Stimulated activated CD8-positive, alpha-beta memory T cell treated with anti-CD3 and anti-CD28 coated beads, Interleukin-7, amount 100 ng/mL, for 24 hours (primary cell): Measurements from ENCODE around the gene ARSG.
A peak's percentile ranks its signal among the peaks of the same experiment; 100 is the strongest.
"Not testable (repeated sequence)": the region's sequence is repeated elsewhere in the genome, so short reads cannot be mapped to it uniquely, and the experiment has no call there.

Experiments used
- DNase-seq: peaks from one replicate; pipeline ENCODE4 v3.0.0-alpha.2; 2020; ENCODE audit warnings: low read depth

The ARSG gene

DNA sequence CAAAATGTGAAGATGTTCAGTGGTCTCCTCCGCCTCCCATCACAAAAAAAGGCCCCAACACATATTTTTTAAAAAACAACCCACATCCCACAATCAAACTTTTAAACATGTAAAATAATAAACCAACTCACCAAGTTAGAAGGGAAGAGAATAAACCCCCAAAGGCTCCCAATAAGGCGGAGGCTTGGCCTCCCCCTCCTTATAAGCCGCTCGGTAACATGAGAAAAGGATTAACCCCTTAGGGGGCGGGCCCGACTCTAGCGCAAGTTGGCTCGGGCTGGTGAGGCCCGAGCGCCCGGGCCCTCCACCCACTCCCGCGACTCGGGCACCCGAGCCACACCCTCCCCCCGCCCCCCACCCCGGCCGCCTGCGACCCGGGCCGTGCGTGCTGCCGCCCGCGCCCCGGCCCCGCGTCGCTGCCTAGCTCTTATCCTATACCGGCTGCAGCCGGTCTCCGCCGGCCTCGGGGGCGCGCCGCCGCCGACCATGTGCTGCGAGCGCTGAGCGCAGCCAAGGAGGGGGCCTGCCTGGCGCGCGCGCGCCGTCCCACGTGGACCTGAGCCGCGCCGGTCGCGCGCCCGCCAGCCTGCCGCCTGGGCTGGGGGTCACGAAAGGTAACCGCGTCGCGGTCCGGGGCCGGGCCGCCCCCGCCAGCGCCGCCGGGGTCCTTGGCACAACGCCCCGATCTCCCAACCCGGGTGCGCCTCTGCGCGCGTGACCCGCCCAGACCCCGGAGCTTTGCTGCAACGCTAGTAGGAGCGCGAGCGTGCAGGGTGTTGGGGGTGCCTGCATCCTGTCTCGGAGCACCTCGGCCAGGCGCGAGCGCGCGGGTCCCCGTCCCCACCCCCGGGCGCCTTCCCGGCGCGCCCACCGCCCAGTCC is at the start of gene ARSG, which contains the start of gene SLC16A6:
TSS of gene ARSG (plus strand) at position 541 of the 881 bp plus-strand sequence. CDS start 15,999 bp downstream, outside the sequence.
TSS of gene SLC16A6 (minus strand) at position 173 of the 881 bp plus-strand sequence. CDS start 12,807 bp downstream, outside the sequence.
- DNase-seq: peak; percentile 49

DNA sequence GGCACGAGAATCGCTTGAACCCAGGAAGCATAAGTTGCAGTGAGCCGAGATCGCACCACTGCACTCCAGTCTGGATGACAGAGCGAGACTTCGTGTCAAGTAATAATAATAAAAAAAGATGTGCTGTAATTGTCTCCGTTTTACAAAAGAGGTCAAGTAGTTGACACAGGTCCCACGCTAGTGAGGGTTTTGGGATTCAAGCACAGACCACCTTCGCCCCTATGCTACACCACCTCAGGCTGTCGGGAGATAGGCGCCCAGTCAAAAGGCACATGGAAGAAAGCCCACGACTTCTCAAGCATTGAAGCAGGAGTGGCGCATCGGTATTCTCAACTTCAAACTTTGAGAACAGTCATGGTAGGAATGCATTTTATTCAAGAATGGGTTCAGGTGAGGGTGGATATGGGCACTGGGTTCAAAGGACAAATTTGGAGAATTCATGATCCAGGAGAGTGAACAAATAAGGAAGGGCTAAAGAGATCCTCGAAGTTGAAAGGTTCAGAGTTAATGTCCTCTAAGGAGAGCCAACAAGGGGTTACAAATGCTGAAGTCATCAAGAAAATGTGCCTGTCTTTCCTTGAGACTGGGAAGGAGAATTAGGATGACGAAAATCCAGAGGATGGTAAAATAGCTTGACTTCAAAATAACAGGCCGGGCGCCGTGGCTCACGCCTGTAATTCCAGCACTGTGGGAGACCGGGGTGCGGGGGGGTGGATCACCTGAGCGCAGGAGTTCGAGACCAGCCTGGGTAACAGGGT is 44.8 kb upstream of the ARSG start:
- no peak for DNase-seq

DNA sequence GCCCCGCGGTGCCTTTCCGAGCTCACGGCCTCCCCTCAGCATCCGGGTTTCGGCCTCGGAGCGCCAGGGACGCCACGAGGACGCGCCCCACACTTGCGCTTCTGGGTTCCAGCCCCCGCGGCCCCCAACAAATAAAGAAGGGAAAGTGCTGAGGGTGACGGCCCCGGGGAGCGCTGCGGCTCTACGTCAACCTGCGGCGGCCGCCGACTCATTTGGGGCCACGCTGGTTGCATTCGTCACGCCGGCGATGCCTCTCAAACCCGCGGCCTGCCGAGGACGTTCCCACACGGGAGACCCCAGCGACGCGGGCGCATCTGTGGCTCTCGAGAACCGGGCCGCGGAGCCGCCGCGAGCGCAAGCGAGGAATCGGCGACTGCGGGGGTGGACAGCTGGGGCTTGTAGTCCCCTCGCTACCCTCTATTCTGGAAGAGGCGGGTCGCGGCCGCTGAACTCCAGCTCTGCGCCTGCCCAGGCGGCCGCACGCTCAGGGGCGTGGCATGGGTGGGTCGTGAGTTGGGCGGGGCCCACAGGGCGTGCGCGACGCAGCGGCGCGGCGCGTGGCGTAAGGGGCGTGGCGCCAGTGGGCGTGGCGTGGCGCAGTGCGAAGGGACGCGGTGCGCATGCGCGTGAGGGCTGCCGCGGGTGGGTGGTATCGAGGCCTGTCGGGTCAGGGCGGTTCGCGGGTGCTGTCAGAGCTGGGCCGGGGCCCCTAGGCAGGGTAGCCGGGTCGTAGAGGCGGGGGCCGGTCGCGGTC is 43.7 kb upstream of the ARSG start, which contains the start of gene AMZ2:
TSS of gene AMZ2 (plus strand) at position 599 of the 754 bp plus-strand sequence. CDS start 2,145 bp downstream, outside the sequence.
- DNase-seq: peak; percentile 93

DNA sequence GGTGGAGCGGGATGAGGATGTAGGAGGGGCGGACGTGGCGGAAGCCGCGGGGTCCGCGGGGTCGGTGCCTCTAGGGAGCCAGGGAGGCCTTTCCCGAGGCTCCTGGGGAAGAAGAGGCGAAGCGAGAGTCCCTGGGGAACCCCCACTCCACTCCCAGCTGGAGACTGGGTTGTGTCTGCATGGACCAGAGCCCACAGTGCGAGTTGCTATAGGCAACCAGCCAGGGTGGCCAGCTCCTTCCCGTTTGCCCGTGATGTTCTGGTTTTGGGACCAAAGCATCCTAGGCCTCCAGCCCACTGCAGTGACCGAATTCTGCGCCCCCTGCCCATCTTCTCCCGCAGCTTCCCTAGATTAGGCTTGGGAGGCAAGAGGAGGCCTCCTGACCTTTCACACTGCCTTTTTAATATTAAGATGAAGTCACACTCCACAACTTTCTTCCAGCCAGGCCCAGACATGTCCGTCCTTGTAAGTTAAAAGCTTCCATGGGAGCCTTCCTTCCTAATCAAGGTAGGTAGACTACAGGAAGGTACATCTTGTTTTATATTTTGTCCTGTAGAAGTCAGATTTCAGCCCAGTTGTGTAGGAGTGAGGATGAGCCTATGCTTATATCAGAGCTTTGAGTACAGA is 43.0 kb upstream of the ARSG start:
- DNase-seq: no peak

DNA sequence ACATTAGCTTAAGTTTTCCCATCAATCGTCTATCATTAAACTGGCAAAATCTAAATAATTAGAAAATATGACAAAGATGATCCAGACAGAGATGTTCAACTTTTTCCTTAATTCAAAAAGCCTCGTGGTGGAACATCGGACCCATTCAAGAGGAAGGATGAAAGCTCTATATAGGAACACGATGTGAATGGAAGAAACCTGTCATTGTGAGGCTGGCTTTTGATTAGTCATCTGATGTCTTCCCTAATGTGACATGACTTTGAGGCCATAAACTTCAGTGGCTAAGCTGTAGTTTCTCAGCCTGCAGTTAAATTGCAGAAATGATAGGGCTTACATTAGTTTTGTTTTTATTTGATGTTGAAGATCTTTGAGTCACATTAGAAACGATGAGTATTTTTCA is 42.4 kb upstream of the ARSG start:
- DNase-seq: no peak

DNA sequence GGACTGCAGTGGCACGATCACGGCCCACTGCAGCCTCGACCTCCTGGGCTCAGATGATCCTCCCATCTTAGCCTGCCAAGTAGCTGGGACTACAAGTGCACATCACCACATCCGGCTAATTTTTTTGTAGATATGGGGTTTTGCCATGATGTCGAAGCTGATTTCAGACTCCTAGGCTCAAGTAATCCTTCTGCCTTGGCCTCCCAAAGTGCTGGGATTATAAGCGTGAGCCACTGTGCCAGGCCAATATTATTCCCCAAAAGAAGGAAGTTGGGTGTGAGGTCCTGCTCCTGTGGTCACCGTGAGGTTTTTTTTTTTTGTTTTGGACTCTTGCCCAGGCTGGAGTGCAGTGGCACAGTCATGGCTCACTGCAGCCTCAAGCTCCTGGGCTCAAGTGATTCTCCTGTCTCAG is 41.9 kb upstream of the ARSG start:
- DNase-seq: no peak

DNA sequence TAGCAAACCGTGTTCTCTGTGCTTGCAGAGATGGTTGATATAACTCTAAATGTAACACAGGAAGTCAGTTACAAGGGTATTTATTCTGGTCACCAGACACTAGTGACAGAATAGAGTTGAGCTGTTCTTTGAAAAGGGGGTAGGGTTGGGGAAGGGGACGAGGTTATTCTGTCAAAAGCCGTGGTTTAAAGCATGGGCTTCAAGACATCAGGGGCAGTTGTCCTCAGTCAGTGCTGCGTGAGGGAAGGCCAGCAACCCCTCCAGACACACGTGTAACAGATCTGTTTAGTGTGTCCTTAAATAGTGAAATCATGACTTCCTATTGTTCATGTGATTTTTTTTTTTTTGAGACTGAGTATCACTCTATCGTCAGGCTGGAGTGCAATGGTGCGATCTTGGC is 37.9 kb upstream of the ARSG start:
- not testable (repeated sequence) for DNase-seq

DNA sequence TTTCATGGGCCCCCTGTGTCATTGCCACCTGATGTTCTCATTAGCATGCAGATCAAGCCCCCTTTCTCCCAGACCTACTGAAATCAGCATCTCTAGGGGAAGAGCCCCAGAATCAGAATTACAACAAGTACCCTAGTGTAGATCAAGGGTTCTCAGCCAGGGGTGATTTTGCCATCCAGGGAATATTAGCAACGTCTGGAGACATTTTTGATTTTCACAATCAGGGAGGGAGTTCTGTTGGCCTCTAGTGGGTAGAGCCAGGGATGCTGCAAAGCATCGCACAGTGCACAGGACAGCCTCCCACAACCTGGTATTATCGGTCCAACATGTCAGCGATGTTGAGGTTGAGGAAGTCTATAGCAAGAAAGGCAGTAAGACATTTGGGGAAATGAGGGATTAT is 36.1 kb upstream of the ARSG start:
- DNase-seq: no peak

DNA sequence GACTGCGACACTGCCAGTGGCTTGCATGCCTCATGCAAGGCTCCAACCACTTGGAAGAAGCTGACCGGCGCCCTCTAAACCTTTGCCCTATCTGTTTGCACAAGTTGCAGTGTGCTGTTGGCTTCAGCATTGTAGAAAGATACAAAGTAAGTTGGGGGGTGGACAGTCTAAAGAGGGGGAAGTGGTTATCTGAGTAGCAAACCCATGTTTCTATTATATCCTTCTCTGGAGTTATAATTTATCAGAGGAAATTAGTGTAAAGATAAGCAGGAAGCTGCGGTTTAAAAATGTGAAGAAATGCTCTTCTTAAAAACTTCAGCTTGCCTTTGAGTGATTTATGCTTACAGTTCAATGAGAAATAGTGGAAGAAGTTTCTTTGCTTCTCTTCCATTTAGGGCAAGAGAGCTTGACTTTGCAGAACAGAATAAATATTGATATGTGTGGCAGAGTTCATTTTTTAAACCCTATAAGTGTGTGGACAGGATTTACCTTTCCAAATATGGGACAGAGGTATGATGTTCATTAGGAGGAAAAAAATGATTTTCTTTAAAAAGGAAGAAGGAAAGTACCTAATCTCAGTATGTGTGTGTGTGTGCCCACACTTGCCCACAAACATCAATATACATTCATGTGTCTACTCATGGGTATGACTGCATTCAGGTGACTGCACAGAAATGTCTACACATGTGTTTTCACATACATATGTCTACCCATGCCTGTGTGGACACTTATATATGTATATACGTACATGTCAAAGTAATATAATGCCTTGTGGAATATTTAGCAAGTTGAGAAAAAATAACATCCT is 35.4 kb upstream of the ARSG start:
- no peak for DNase-seq

DNA sequence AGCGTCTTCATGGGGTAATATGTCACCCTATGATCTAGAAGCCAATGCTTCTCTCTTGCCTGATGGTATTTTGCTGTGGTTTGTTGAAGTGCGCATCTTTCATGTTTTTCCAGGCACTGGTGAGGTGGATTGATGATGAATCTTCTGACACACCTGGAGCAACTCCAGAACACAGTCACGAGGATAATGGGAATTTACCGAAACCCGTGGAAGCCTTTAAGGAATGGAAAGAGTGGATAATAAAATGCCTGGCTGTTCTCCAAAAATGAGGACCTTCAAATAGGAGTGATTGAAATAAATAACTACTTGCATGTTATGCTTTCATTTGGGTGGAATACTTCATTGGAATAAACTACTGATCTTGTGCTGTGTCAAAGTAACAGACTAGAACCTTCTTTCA is 34.6 kb upstream of the ARSG start:
- not testable (repeated sequence) for DNase-seq

DNA sequence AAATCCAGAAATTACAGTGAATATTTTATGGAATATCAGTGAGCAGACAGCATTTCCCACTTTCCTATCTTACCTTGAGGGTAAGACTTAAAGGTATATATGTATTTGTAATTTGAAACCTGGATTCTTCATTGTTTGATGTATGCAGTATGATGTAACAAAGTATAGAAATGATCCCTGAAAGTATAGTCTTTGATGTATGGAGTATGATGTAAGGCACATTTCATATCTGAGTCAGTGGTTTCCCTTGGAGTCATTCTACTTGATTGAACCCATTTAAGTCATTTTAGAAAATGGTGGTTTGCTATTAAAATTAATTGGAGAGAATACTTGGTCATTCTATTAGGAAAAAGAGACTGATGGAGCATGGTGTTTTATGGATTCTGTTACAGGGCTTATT is 33.4 kb upstream of the ARSG start:
- no peak for DNase-seq

DNA sequence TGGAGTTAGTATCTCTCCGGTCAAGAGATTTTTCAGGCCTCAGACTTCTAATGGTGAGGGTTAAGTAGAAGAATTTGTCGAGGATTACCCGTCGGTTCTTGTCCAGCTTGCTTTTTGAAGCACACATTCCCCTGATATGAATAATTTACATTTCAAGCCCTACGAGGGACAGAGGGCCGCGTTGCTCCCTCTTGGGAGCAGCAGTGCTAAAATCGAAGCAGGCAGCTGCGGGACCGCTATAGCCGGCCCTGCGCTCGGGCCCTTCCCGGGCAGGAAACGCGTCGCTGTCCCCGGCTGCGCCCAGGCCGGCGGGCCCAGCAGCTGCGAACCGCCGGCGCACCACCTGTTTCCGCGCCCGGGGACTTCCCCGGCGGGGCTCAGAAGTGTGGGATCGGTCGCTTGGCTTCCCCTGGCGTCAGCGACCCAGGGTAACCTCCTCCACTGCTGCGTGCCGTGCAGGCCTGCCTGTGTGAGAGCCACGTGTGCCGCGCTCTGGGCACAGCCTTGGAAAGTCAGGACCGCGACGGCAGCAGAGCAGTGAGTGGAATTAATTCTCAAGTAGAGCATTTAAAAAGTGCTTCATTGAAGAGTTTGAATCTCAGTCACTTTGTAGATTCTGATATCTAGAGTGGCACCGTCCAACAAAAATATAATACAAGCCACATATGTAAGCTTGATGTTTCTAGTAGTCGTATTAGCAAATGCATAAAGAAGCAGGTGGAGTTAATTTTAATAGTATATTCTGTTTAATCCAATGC is 32.2 kb upstream of the ARSG start:
- DNase-seq: peak; percentile 45

DNA sequence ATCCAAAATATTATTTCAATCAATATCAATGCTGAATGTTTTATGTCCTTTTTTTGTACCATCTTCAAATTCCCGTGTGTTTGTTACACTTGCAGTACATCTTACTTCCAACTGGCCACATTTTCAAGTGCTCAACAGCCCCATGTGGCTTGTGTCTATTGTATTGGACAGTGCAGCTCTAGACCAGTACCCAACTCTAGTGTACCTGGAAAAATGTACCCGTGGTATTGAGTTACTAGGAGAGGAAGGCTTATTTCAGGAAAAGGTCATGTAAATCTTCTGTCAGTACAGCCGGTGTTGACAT is 31.7 kb upstream of the ARSG start:
- not testable (repeated sequence) for DNase-seq

DNA sequence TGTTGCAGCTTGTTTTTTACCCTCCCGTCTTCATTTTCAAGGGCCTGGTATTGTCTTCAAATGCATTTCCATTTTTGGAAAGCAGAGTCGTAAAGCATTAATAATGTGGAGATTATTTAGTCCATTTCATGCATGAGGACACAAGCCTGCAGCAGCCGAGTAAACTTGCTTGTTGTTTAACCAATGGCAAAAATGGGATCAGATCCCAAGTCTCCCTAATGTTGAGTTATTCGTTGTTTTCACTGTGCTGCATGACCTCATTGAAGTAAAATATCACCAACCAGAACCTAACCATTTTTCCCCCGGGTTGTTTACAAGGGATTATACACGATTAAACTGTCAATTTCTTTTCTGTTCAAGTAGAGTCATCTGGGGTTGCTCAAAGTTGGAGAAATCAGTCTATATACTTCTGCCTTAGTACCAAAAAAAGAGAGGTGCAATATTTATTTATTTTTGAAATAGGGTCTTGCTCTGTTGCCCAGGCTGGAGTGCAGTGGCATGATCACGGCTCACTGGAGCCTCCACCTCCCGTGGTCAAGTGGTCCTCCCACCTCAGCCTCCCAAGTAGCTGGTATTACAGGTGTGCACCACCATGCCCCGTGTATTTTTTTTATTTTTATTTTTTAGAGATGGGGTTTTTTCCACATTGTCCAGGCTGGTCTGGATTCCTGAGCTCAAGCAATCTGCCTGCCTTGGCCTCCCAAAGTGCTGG is 31.1 kb upstream of the ARSG start:
- no peak for DNase-seq

DNA sequence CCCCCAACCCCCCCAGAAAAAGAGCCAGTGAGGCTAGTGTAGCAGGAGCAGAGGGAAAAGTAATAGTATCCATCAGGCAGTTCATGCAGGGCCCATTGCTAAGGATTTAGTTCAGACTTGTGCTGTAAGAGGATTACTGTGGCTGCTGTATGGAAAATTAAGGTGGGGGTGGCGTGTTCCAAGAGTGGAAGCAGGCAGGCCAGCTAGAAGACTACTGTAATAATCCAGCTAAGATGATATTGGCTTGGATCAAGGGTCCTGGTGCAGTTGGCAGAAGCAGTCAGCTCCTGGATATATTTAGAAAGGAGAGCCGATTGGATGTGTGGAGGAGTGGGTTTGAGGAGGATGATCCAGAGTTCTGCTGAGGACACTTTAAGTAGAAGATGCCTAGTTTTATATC is 28.8 kb upstream of the ARSG start:
- not testable (repeated sequence) for DNase-seq

DNA sequence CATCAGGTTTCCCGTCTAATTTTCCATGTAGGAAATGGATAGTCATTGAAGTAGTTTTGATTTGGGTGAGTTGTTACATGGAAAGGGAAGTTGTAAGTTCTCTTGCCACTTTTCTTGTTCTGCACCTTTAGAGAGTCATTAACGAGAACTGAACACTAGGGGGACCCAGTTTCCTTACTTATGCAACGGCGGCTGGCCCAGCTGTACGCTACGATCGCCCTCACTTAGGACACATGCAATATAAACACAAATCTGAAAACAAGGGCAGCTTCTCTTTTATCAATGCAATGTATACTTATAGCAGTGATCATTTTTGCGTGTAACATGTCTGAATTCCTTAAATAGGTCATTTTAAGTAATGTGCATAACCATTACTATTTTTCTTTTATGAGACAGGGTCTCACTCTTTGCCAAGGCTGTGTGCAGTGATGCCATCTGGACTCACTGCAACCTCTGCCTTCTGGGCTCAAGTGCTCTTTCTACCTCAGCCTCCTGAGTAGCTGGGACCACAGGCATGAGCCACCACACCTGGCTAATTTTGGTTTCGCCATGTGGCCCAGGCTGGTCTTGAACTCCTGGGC is 28.1 kb upstream of the ARSG start:
- DNase-seq: not testable (repeated sequence)

DNA sequence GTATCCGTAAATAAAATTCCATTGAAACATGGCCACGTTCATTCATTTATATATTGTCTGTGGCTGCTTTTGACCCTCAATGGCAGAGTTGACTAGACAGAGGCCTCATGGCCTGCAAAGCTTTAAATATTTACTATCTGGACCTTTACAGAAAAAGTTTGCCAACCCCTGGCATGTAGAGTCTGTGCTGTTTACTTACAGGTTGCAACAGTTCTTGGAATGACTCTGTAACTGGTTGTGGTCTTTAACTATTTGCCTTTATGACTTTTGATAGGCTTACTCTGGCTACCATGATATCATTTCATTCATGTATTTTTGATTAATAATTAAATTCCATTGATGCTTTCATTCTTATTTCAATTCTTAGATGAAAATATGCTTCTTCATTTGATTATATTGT is 25.5 kb upstream of the ARSG start:
- not testable (repeated sequence) for DNase-seq

DNA sequence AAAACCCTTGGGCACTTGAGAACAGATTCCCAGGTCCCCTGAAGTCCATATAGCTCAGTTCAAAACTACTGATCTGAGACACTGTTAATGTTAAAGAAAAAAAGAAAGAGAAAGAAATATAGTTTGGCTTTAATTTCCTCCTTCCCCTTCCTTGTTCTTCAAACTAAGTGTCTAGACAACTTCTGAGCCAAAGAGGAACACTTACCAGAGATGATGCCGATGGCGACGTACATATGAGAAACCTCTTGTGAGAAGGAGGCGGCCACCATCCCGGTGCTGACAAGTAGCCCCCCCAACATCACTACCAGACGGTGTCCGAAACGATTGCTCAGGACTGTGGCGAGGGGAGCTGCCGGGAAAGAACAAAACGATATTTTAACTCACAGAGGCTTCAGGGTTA is 17.6 kb upstream of the ARSG start:
- DNase-seq: no peak

DNA sequence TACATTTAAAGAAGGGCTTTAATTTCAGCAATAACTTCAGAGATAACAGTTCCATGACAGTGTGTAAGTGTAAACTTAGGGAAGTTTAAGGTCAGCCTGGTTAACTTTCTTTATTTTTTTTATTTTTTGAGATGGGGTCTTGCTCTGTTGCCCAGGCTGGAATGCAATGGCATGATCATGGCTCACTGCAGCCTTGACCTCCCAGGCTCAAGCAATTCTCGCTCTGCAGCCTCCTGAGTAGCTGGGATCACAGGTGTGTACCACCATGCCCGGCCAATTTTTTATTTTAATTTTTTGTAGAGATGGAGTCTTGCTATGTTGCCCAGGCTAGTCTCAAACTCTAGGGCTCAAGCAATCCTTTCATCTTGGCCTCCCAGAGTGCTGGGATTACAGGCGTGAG is 15.0 kb upstream of the ARSG start:
- not testable (repeated sequence) for DNase-seq
